EH (cell line): Measurements from ENCODE around the gene GCH1.
"Not testable (repeated sequence)": the region's sequence is repeated elsewhere in the genome, so short reads cannot be mapped to it uniquely, and the experiment has no call there.

Source experiments
- DNase-seq: peaks from one replicate; pipeline ENCODE4 v3.0.0-alpha.2; 2015; ENCODE audit warnings: low read depth

Gene GCH1

DNA sequence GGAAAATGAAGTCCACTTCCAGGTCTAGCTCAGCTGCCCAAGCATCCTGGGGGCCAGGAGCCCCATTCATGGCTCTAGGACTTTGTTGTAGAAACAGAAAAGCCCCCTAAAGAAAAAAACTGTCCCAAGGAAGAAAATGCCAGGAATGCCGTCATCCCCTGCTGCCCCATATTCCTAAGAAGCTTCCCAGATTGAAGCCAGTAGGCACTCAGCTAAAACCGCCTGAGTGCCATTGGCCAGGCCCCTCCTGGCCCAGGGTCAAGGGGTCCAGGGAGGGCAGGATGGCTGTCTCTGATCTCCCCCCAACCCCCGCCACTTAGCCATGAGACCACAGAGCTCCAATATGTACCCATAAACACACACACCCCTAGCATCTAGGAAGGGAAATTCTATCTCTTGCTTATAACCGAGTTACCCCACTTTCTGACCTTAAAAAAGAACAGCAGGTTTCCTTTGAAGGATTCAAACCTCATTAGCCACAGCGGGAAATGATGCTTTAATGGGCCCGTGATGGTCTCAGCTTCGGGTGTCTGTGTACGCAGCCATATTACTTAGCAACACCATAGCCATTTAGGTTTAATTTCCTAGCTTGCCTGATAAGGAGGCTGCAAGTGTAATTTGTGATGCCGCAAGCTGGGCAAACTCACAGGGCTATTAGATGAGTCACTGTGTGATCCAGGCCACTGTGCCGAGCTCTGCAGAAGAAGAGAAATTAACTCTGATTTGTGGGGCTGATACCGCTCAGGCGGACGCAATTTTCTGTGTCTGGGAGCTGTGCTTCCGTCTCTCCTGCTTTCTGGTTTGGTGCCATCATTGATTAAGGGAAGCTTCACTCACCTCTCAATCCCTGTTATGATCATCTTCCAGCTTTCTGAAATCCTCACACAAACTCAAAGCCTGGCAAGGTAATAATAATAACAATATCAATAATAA lies 84.2 kb downstream of the GCH1 start:
- peak; percentile 91 for DNase-seq

DNA sequence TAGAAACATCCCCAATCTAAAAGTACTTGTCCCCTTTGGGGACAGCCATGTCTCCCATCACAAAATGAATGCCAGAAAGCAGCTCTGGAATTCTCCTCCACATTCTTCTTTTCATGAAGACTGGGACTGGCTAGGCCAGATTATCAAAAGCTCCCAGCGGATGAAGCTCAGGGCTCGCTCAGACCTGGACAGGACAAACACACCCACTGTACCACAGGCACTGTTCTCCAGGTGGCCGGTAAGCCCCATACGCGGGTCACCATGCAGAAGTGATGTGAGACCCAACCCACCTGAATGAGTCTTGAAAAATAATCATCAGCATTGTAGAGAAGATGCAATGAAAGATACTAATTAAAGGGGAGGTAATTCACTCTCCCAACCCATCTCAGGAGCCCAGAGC lies 85.1 kb downstream of the GCH1 start:
- no peak for DNase-seq

DNA sequence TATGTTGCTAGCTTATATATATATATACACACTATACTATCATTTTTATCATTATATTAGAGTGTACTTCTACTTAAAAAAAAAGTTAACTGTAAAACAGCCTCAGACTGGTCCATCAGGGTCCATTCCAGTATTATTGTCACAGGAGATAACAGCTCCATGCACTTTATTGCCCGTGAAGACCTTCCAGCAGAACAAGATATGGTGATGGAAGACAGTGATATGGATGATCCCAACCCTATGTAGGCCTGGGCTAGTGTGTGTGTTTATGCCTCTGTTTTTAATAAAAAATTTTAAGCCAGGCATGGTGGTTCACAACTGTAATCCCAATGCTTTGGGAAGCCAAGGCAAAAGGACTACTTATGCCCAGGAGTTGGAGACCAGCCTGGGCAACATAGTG lies 86.2 kb downstream of the GCH1 start:
- no peak for DNase-seq

DNA sequence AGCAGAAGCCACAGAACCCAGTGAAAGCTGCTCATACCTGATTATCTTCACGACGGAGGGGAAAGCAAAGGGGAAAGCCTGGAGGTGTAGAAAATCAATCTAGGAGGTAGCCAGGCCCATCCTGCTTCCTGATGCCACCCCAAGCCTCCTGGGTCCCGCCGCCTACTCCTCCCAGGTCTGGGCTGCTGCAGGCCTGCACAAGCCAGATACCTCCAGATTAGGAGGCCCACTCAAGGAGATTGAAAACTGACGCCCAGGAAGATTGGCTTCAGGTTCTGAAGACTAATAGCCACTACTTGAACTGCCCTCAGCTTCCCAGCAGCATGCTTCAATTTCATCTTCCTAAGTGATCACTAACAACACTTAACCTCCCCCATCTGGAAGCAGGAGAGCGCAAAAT lies 87.1 kb downstream of the GCH1 start:
- no peak for DNase-seq

DNA sequence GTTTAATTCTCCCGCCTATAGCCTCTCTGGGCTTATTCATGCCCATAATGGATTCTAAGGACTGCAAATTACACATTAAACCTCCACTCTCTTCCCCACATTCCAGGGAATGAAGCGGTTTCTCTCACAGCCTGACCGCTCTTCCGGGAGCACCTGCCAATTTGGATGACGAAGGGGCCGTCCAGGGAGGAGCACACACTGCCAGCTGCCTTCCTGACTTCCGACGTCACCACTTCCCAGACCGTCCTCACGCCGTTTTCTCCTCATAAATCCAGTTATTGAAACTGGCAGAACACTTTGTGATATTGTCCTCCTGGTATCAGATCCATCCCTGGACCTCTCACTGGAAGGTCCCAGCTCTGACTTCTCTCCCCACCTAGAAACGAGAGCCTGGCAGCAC lies 87.6 kb downstream of the GCH1 start:
- DNase-seq, result peak; percentile 76

DNA sequence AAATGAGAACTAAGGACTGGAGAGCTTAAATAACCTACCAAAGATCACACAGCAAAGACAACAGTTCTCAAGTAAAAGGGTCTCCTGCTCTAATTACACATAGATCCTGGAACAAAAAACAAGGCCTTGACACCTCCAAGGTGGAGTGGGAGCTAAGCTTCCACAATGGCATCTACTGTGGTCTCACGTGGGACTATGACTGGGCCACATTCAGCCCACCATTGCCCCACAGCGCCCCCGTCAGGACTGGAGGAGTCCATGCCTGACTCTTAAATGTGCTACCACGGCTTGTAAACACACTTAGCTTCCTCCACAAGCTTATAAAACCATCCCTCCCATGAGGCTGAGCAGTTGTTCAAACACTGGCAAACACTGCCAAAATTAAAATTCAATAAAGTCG lies 88.5 kb downstream of the GCH1 start:
- no peak for DNase-seq

DNA sequence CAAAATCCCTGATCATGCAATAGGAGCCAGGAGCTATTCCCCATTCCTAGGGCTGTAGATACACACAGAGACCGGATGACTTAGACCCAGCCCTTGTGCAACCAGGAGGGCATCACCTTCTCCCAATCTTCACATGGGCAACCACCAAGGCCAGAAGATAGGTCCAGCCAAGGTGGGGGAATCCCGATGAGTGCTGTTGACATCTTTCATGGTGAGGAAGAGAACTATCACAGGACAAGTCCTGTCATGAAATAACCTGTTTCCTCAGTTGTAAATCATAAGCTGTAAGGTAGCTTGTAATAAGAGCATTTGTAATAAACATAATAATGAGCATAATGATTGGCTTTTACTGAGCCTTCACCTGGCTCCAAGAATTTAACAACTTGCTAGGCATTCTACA lies 89.5 kb downstream of the GCH1 start:
- DNase-seq, result no peak

DNA sequence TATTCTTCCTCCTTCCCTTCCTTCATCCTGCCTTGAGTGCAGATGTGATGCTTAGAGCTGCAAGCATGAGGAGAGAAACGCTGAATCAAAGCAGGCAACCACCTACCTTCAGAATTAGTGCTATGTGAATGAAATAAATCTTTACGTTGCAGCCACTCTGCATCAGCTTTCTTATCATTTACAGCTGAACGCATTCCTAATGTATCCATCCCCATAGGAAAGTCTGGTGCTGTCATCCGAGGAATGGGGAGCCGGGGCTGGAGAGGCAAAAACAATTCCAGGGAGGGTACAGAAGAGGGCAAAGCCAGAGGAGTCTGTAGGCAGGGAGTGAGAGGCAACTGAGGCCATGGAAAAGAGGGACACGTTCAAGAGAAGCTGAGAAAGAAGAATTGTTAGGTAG lies 90.0 kb downstream of the GCH1 start:
- DNase-seq, result no peak

DNA sequence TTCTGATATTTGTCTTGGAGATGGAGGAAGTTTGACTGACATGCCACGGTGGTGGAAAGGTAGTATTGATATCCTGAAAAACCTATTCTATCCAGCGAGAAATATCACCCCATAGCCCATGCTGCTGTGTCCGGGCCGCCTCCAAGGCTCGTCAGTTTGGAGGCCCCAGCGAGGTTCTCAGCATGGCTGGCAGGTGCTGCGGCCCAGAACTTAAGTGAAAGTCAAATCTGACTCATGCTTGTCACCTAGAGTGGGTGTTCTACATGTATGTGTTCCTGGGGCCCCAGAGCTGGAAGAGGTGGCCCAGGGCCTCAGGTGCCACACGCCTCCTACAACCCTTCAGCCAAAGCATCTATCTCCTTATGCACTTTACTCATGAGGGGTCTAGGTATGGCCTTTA lies 92.9 kb downstream of the GCH1 start:
- no peak for DNase-seq

DNA sequence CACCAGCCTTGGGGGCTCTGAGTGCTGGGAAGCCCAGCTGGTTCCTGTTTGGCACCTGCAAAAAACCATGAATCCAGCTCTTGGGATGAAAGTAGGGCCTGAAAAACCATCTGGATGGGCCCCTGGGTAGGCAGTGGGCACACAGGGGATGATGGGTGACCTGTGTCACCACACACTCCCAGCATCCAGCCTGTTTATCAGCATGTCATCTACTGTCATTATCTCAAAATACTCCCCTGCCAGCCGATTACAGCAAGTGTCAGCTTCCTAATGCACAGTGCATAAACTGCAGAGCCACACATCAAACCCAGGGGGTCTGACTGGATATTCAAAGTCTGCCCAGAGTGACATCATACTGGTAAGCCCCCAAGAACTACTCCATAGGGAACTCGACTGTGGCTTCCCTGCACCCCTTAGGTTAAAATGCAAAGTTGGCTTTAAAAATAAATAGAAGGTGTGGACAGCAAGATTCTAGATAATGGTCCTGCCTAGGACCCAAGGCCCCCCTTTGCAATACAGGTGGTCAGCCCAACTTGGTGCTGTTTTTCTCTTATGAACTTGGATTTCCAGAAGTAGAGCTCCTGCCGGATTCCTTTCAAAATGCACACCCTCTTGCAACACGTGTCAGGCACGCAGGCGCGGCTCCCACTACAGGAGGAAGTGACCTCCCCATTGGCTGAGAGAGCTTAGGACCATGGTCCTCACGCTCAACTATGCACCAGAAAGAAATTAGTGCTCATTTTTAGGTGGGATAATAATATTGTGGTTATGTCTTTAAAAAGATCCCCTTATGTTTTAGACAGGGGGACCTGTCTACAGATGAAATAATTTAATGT lies 94.1 kb downstream of the GCH1 start:
- DNase-seq, result no peak

DNA sequence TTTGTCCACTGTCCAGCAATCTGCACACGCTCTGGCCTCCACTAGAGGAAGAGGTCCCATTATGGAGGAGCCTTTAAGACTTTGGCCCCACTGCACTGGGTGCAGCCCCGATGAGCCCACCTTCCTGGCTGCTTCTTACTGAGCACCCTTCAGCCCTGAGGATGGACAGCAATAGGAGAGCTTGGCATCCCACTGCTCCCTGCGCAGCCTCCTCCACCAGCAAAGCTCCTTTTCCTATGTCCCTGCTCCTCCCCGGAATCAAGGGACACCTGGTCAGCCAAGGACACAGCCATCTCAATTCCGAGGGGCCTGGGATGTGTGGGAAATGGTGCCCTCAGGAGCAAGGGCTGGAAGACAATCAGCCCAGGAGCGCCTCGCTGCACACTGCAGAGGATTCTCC lies 94.7 kb downstream of the GCH1 start:
- DNase-seq, result no peak

DNA sequence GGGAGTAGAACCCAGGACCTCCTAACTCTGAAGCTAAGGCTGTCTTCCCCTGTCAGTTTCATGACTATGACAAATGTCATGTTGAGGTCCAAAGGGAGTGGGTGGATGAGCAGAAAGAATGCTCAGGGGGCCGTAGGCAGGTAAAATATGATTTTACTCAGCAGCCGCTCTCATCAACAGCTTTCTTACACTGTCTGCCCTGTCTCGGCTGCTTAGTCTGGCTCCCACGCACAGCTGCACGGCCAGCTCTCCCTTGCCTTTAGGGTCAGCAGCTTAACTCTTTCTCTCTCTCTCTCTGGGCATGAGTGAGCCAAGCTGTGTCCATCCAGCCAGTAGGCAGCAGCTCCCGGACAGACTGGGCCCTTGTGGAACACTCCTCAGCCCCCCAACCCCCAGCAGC lies 95.2 kb downstream of the GCH1 start:
- DNase-seq, result no peak

DNA sequence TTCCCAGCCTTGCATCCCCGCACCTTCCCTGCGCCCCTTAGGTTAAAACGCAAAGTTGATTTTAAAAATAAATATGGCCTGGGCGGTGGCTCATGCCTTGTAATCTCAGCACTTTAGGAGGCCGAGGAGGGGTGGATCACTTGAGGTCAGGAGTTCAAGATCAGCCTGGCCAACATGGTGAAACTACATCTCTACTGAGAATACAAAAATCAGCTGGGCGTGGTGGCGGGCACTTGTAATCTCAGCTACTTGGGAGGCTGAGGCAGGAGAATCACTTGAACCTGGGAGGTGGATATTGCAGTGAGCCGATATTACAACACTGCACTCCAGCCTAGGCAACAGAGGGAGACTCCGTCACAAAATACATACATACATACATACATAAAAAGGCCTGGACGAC lies 96.0 kb downstream of the GCH1 start:
- no peak for DNase-seq

DNA sequence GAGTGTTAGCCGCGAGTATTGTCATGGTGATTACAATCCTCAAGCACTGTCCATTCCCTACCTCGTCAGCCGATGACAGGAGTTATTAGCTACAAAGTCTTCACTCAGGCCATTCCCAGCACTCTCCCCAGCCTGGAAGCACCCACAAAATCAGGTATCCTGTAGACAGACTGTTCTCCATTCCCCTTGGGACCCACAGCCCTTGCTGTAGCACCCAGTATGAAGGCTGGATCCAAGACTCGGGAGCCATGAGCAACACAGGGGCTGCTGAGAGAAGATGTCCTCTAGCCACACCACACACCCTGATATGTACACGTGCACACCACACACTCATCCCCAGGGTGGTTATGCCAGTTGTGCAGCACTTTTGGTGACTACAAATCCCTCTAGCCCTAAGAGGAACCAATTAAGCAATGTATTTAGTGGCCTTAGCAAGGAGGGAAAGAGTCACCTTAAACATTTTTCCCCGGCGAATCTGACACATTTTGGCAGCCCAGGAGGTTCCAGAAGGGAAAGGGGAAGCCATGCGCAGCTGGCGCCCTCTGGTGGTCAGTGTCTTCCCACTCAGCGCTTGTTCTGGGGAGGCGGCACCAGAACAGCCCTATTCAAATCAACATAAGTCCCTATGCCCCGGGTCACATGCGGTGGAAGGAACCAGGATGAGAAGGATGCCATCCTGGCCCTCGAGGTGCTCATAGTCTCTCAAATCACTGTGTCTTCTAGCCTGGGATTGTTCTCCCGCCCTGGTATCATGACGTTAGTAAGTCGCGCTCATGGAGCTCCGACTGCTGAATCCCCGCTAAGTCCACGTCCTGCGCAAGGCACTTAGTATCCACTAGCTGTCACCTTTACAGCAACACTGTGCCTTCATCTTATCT lies 96.9 kb downstream of the GCH1 start:
- peak; percentile 81 for DNase-seq

DNA sequence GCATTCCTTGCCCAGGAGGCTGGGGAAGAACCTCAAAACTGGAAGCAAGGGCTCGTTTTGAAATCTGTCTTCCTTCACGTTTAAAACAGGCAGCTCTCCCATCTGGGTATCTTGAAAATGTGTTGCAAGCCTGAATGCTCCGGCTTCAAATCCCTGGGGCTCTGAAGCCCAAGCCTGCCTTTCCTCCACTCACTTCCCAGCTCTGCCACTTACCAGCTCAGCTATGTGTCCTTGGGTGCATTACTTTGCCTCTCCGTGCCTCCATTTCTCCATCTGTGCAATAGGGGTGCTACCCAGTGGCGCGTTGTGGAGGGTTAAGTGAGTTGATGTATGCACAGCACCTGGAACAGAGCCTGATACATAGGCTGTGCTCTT lies 97.6 kb downstream of the GCH1 start:
- DNase-seq, result no peak

DNA sequence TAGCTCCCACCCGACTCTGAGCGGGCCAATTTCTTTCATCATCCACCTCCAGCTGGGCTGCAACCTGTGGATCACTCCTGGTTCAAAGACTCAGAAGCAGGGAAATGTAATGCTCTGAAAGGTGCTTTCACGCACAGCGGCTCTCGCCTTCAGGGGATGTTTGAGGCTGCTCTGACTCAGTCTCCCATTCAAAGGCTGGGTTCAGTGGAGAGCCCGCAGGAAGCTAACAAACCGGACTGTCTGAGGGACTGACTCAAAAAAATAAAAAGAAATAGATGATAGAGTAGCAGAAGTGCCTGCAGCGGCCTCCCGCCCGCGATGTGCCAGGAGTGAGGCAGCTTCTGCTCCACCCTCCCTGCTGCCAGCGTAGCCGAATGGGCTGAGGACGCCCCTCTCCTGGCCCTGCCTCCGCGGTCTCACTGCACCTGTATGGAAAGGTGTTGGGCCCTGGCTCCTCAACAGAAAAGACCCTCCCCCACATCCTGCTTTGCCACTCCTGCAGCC lies 98.0 kb downstream of the GCH1 start:
- DNase-seq, result no peak

DNA sequence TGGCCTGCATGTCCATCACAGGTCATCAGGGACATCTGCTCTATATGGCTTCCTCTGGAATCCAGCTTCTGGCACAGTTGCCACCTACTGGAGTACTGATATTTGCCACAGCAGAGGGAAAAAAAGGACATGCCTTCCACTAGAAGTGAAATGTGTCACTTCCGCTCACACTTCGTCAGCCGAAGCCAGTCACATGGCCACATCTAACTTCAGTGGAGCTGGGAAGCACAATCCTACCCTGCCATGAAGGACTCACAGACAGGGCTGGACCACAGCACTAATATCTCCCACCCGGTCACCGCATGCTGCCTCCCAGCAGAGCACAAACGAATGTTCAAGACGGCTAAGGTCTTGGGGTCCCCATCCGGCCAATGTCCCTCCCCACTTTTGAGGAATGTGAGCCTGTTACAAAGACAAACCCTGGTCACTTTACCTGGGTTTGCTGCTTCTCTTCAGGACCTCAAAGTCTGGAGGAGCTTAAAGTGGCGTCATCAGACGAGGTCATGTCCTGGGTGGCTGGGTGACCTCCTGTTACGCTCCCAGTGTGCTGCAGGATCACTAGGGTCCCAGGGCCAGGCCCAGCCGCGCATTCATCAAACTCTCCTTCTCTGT lies 98.6 kb downstream of the GCH1 start:
- no peak for DNase-seq

DNA sequence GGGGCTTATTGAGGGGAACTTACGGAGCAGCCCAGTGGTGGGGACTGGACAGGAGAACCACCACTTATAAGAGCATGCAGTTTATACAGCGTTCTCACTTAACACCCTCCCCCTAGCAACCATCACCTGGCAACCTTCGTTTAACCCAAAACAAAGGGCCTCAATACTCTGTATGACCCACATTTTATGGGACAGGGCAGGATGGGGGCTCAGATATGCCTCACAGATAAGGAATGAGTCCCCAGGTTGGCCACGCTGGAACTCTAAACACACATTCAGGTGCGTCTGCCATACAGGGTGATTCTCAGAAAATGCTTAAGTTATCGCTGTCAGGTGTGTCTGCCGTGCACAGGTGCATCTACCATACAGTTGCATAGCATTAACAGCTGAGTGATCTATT lies 99.2 kb downstream of the GCH1 start:
- DNase-seq, result no peak

DNA sequence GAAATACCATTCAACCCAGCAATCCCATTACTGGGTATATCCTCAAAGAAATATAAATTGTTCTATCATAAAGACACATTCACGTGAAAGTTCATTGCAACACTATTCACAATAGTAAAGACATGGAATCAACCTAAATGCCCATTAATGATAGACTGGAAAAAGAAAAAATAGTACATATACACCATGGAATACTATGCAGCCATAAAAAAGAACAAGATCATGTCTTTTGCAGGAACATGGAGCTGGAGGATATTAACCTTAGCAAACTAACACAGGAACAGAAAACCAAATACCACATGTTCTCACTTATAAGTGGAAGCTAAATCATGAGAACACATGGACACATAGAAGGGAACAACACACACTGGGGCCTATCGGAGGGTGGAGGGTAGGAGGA lies 101.1 kb downstream of the GCH1 start:
- DNase-seq, result not testable (repeated sequence)

DNA sequence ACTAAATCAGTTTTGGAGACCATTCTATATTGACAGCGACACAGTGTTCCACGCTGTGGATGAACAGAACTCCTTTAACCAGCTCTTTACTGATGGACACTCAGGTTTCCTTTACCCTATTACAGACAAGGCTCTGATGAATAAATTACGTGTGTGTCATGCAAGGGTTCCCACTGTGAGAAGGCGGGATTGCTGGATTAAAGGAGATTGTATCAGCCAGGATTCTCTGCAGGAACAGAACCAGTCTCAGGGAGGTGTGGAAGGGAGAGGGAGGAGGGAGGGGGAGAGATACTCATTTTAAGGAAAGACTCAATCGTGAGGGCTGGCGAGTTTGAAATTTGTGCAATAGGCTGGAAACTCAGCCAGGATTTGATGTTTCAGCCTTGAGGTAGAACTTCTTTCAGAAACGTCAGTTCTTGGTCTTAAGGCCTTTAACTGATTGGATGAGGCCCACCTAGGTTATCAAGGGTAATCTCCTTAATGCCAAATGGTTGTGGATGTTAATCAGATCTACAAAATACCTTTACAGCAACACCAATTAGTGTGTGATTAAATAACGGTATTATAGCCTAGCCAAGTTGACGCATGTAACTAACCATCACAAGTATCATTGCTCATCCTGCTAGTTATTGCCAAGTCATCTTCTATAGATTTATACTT lies 104.0 kb downstream of the GCH1 start:
- DNase-seq, result peak; percentile 21

DNA sequence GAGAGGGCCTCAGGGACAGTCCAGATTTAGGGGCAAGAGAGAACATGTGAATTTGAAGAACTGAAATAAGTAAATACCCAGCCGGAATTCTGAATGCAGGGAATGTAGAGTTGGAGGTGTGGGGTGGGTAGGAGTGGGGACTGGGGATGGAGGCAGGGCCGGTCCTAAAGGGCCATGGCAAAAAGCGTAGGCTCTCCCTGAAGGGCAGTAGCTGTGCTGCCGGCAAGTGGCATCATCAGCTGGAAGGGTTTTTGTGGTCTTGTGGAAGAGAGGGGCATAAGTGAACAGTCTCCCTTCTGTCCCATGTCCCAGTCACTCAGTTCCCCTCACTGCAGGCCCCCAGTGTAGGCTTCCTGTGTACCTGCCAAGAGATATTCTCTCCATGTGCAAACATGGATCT lies 104.6 kb downstream of the GCH1 start:
- no peak for DNase-seq
